RWPE1 (cell line): ENCODE measurements around the gene SLC27A6.

Source experiments
- CTCF ChIA-PET: fragments of 350-600 bp; sonication (Branson Sonifier 250); formaldehyde crosslinking; extraction: SDS; loops from one replicate; lab custom pipeline; 2021; lab: Yijun Ruan, JAX
- POLR2A ChIA-PET: fragments of 400-600 bp; formaldehyde crosslinking; extraction: SDS; loops from one replicate; lab custom pipeline; 2020; ENCODE audit warnings: antibody characterized with exemption; ENCODE audit not compliant: low non-redundant PET; lab: Yijun Ruan, JAX
- DNase-seq: peaks from one replicate; pipeline ENCODE4 v3.0.0; 2012; ENCODE audit warnings: low spot score
- H3K27ac ChIP-seq: fragments of 450-650 bp; 2 replicates; pipeline ENCODE4 v1.5.1; 2017
- TF ChIP-seq, protein P1 (sequence below): fragments of 450-650 bp; conservative IDR thresholded peaks from 2 replicates; pipeline ENCODE4 v1.5.1; 2017; ENCODE audit warnings: low read depth, mild to moderate bottlenecking

SLC27A6 gene

DNA sequence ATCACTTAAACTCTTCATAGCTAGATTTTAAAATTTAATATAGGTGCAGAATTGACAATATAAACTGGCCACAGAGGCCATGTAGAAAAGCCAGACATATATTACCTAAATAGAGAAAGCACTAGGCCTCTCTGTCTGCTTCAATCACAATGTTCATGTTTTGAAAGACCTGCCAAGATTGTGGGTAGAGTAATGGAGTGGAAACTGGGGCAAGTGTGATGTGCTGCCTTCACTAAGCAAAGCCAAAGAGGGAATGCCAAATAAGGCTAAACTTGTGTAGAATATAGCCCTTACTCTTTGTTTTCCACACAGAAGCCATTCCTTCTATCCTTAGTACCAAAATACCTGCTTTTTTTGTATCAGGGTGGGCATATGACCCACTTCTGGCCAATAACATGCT is 114.2 kb downstream of the SLC27A6 start:
- DNase-seq, result no peak
- ChIA-PET POLR2A (no interaction called here), CTCF (no interaction called here)
- TF ChIP-seq, protein P1, sequence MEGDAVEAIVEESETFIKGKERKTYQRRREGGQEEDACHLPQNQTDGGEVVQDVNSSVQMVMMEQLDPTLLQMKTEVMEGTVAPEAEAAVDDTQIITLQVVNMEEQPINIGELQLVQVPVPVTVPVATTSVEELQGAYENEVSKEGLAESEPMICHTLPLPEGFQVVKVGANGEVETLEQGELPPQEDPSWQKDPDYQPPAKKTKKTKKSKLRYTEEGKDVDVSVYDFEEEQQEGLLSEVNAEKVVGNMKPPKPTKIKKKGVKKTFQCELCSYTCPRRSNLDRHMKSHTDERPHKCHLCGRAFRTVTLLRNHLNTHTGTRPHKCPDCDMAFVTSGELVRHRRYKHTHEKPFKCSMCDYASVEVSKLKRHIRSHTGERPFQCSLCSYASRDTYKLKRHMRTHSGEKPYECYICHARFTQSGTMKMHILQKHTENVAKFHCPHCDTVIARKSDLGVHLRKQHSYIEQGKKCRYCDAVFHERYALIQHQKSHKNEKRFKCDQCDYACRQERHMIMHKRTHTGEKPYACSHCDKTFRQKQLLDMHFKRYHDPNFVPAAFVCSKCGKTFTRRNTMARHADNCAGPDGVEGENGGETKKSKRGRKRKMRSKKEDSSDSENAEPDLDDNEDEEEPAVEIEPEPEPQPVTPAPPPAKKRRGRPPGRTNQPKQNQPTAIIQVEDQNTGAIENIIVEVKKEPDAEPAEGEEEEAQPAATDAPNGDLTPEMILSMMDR, result no peak
- no peak overlapping the region for H3K27ac ChIP-seq

DNA sequence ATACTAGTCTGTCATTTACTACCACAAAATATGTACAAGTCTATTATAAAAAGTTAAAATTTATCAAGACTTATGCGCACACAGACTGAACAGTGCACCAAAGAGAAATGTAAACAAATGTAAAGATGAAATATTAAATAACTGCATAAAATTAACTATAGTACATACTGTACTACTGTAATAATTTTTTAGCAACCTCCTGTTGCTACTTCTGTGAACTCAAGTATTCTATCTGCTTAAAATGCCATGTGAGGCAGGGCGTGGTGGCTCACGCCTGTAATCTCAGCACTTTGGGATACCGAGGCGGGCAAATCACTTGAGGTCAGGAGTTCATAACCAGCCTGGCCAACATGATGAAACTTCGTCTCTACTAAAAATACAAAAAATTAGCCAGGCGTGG is 115.5 kb downstream of the SLC27A6 start:
- POLR2A ChIA-PET, result no interaction called here
- CTCF ChIA-PET, result no interaction called here
- DNase-seq, result no peak
- H3K27ac ChIP-seq, result no peak overlapping the region
- TF ChIP-seq, protein P1, result no peak

DNA sequence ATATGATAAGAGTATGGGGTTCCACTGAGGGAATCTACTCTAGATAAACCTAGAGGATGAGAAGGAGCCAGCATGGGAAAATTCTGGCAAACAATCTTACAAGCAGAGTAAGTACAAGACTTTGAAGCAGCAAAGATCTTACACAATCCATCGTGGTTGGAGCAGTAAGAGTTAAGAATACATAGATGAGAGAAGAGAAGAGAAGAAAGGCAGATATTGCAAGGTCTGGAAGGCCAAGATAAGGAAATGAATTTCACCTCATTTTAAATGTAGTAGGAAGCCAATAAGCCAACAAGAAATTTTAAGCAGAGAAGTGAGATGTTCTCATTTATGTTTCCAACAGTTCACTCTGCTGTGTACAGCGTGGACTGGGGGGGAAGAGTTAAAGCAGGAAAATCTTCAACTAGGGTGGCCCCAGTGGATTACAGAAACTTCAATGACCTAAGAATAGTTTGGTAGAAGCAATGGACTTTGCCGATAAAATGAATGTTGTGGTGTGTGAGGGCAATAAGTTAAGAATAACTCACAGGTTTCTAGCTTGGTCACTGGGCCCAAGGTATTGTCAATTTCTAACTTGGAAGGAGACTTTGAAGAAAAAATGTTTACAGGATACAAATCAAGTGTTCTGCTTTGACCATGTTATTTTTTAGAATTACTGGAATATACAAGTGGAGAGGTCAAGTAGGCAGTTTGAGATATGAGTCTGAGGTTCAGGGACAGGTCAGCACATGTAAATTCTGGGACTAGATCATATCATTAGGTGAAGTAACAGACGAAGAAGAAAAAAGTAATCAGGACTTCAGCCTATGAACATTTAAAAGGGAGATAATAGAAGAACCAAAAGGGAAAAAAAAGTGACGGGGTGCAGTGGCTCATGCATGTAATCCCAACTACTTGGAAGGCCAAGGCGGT is 117.2 kb downstream of the SLC27A6 start:
- CTCF ChIA-PET, result interaction anchor here (0.6 kb wide), 1 partner anchor 1643 kb away, joined by 3 read pairs; no protein-coding TSS in a partner anchor
- H3K27ac ChIP-seq, result no peak overlapping the region
- no peak for DNase-seq
- POLR2A ChIA-PET, result no interaction called here
- TF ChIP-seq, protein P1, result no peak
